WTC11 (cell line): ENCODE results near the gene SLC25A51.

Experiments
- ARID4B ChIP-seq: sonication (generic); formaldehyde crosslinking; IDR thresholded peaks from 2 replicates; pipeline ENCODE4 v1.8.0; 2023; ENCODE audit warnings: missing genetic modification reagents, mild to moderate bottlenecking, borderline replicate concordance
- CTCF ChIP-seq: fragments of 200-600 bp; IDR thresholded peaks from 2 replicates; pipeline ENCODE4 v1.8.0; 2022; ENCODE audit warnings: antibody characterized with exemption
- ESRRA ChIP-seq: sonication (generic); formaldehyde crosslinking; IDR thresholded peaks from 2 replicates; pipeline ENCODE4 v1.8.1; 2022; ENCODE audit warnings: mild to moderate bottlenecking, missing genetic modification reagents, borderline replicate concordance
- FOXJ3 ChIP-seq: sonication (generic); formaldehyde crosslinking; IDR thresholded peaks from 2 replicates; pipeline ENCODE4 v1.9.0; 2021; ENCODE audit warnings: missing genetic modification reagents, mild to moderate bottlenecking, borderline replicate concordance
- GABPB1 ChIP-seq: sonication (generic); formaldehyde crosslinking; IDR thresholded peaks from 2 replicates; pipeline ENCODE4 v1.8.1; 2023; ENCODE audit warnings: mild to moderate bottlenecking, missing genetic modification reagents
- GRHL2 ChIP-seq: fragments of 250-450 bp; sonication (Bioruptor Pico); IDR thresholded peaks from 2 replicates; pipeline ENCODE4 v1.8.0; 2022; ENCODE audit warnings: mild to moderate bottlenecking, moderate library complexity; ENCODE audit not compliant: insufficient replicate concordance, severe bottlenecking
- ZNF138 ChIP-seq: sonication (generic); formaldehyde crosslinking; conservative IDR thresholded peaks from 2 replicates; pipeline ENCODE4 v1.8.1; 2022; ENCODE audit warnings: mild to moderate bottlenecking, moderate library complexity, missing genetic modification reagents
- TF ChIP-seq, protein P1 (sequence below): sonication (generic); formaldehyde crosslinking; IDR thresholded peaks from 2 replicates; pipeline ENCODE4 v1.8.1; 2022; ENCODE audit warnings: missing genetic modification reagents, borderline replicate concordance
- TF ChIP-seq, protein P2 (sequence below): sonication (generic); formaldehyde crosslinking; IDR thresholded peaks from 2 replicates; pipeline ENCODE4 v1.8.1; 2023; ENCODE audit warnings: mild to moderate bottlenecking, moderate library complexity, missing genetic modification reagents
- TF ChIP-seq, protein P3 (sequence below): sonication (generic); formaldehyde crosslinking; IDR thresholded peaks from 2 replicates; pipeline ENCODE4 v1.8.1; 2023; ENCODE audit warnings: mild to moderate bottlenecking, missing genetic modification reagents

- TF ChIP-seq CTCF (no peak), FOXJ3 (CRISPR knock-in tag) (no peak), GRHL2 (no peak), ESRRA (no peak), ARID4B (CRISPR knock-in tag) (no peak), ZNF138 (CRISPR knock-in tag) (no peak), GABPB1 (CRISPR knock-in tag) (no peak)
- TF ChIP-seq, protein P1, sequence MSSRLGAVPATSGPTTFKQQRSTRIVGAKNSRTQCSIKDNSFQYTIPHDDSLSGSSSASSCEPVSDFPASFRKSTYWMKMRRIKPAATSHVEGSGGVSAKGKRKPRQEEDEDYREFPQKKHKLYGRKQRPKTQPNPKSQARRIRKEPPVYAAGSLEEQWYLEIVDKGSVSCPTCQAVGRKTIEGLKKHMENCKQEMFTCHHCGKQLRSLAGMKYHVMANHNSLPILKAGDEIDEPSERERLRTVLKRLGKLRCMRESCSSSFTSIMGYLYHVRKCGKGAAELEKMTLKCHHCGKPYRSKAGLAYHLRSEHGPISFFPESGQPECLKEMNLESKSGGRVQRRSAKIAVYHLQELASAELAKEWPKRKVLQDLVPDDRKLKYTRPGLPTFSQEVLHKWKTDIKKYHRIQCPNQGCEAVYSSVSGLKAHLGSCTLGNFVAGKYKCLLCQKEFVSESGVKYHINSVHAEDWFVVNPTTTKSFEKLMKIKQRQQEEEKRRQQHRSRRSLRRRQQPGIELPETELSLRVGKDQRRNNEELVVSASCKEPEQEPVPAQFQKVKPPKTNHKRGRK (CRISPR knock-in tag) = no peak
- TF ChIP-seq, protein P2, sequence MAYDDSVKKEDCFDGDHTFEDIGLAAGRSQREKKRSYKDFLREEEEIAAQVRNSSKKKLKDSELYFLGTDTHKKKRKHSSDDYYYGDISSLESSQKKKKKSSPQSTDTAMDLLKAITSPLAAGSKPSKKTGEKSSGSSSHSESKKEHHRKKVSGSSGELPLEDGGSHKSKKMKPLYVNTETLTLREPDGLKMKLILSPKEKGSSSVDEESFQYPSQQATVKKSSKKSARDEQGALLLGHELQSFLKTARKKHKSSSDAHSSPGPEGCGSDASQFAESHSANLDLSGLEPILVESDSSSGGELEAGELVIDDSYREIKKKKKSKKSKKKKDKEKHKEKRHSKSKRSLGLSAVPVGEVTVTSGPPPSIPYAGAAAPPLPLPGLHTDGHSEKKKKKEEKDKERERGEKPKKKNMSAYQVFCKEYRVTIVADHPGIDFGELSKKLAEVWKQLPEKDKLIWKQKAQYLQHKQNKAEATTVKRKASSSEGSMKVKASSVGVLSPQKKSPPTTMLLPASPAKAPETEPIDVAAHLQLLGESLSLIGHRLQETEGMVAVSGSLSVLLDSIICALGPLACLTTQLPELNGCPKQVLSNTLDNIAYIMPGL (CRISPR knock-in tag) = no peak
- TF ChIP-seq, protein P3, sequence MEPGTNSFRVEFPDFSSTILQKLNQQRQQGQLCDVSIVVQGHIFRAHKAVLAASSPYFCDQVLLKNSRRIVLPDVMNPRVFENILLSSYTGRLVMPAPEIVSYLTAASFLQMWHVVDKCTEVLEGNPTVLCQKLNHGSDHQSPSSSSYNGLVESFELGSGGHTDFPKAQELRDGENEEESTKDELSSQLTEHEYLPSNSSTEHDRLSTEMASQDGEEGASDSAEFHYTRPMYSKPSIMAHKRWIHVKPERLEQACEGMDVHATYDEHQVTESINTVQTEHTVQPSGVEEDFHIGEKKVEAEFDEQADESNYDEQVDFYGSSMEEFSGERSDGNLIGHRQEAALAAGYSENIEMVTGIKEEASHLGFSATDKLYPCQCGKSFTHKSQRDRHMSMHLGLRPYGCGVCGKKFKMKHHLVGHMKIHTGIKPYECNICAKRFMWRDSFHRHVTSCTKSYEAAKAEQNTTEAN (CRISPR knock-in tag) = no peak
Observed at GRCh38 chr9:37905776-37906175, 1.8 kb upstream of the SLC25A51 start.
